A549 (cell line): ENCODE results near the gene GATA3. TPM values are rescaled to one million over a fixed set of nuclear protein-coding genes. Genes with fewer than 3 reads are reported as not detected.

Source experiments
- ATAC-seq, 2 experiments: fragments of 200-7000 bp in 1 of 2; fragments of >200 bp in 1 of 2; cut with Nextera tagmentation in 1 of 2; cut with Tn5 transposase in 1 of 2; 3 replicates each; pipeline versions ENCODE4 v1.8.0 to v1.9.1; 2018 to 2020; ENCODE audit warnings: mild to moderate bottlenecking in 1 of 2, moderate library complexity in 1 of 2
- CTCF ChIA-PET: fragments of 300-600 bp; sonication (Branson Sonifier 250); formaldehyde crosslinking; extraction: SDS; loops from one replicate; lab custom pipeline; 2021; ENCODE audit warnings: antibody characterized with exemption, inconsistent platforms; lab: Yijun Ruan, JAX
- POLR2A ChIA-PET: fragments of 350-600 bp; formaldehyde crosslinking; extraction: SDS; loops from one replicate; lab custom pipeline; 2021; ENCODE audit warnings: antibody characterized with exemption, inconsistent platforms; lab: Yijun Ruan, JAX
- DNase-seq, 2 experiments: peaks; one replicate each; pipeline versions ENCODE4 v3.0.0 to v3.0.0-alpha.2; 2011 to 2016; ENCODE audit warnings: low read depth in 1 of 2, low spot score in 1 of 2
- FAIRE-seq: peaks from 2 replicates; lab custom pipeline; 2011; peaks lifted over from hg19 to GRCh38; lab: Jason Lieb, UNC
- H3K27ac ChIP-seq, 2 experiments: fragments of >200 bp; sonication (Bioruptor Twin); formaldehyde crosslinking; 3 replicates each; pipeline ENCODE4 v1.5.1; 2016 to 2017
- H3K4me1 ChIP-seq: fragments of >200 bp; sonication (Bioruptor Twin); formaldehyde crosslinking; 3 replicates; pipeline ENCODE4 v1.6.1; 2016
- H3K4me2 ChIP-seq: fragments of >200 bp; sonication (Bioruptor Twin); formaldehyde crosslinking; 3 replicates; pipeline ENCODE4 v1.6.1; 2016
- H3K4me3 ChIP-seq: fragments of >200 bp; sonication (Bioruptor Twin); formaldehyde crosslinking; 3 replicates; pipeline ENCODE4 v1.5.1; 2016
- H3K9me3 ChIP-seq: fragments of >200 bp; sonication (Bioruptor Twin); formaldehyde crosslinking; 3 replicates; pipeline ENCODE4 v1.6.1; 2016
- ATOH8 ChIP-seq: fragments of 250-450 bp; sonication (Bioruptor Pico); IDR thresholded peaks from 2 replicates; pipeline ENCODE4 v1.5.0; 2020; ENCODE audit warnings: low read depth, mild to moderate bottlenecking, moderate library complexity
- BCL3 ChIP-seq: fragments of >200 bp; sonication (Bioruptor Twin); formaldehyde crosslinking; IDR thresholded peaks from 3 replicates; pipeline ENCODE4 v1.6.1; 2016
- BHLHE40 ChIP-seq: IDR thresholded peaks from 2 replicates; pipeline ENCODE4 v1.6.1; 2012; ENCODE audit warnings: low read depth, low read length, inconsistent platforms
- CBX2 ChIP-seq: fragments of 200-600 bp; sonication (generic); IDR thresholded peaks from 2 replicates; pipeline ENCODE4 v1.6.1; 2016; ENCODE audit warnings: low read depth, mild to moderate bottlenecking, borderline replicate concordance
- CBX8 ChIP-seq: fragments of 200-600 bp; sonication (generic); IDR thresholded peaks from 2 replicates; pipeline ENCODE4 v1.6.1; 2016
- CEBPB ChIP-seq, 2 experiments: fragments of >200 bp in 1 of 2; sonication (Bioruptor Twin) in 1 of 2; formaldehyde crosslinking in 1 of 2; IDR thresholded peaks; 2 replicates each; pipeline ENCODE4 v1.6.1; 2012 to 2016
- CHD2 ChIP-seq: fragments of 150-350 bp; IDR thresholded peaks from 2 replicates; pipeline ENCODE4 v1.6.1; 2014; ENCODE audit warnings: low read length; ENCODE audit not compliant: partially characterized antibody
- CTCF ChIP-seq: fragments of >200 bp; sonication (Bioruptor Twin); formaldehyde crosslinking; IDR thresholded peaks from 3 replicates; pipeline ENCODE4 v1.5.1; 2016
- EHF ChIP-seq: fragments of 250-450 bp; sonication (Bioruptor Pico); IDR thresholded peaks from 2 replicates; pipeline ENCODE4 v1.5.0; 2020; ENCODE audit warnings: mild to moderate bottlenecking
- ESRRA ChIP-seq: fragments of 150-350 bp; IDR thresholded peaks from 2 replicates; pipeline ENCODE4 v1.6.1; 2014; ENCODE audit warnings: mild to moderate bottlenecking, low read length, borderline replicate concordance
- FOXS1 ChIP-seq: fragments of 250-450 bp; sonication (Bioruptor Pico); IDR thresholded peaks from 2 replicates; pipeline ENCODE4 v1.5.0; 2020; ENCODE audit warnings: mild to moderate bottlenecking, moderate library complexity
- GATA3 ChIP-seq: IDR thresholded peaks from 2 replicates; pipeline ENCODE4 v1.6.1; 2012; ENCODE audit warnings: borderline replicate concordance
- HOXA7 ChIP-seq: fragments of 250-450 bp; sonication (Bioruptor Pico); IDR thresholded peaks from 2 replicates; pipeline ENCODE4 v1.5.0; 2020; ENCODE audit warnings: mild to moderate bottlenecking, moderate library complexity
- JUN ChIP-seq, 2 experiments: fragments of >200 bp; sonication (Bioruptor Twin); formaldehyde crosslinking; IDR thresholded peaks; 2 replicates in 1 of 2; 3 replicates in 1 of 2; pipeline ENCODE4 v1.6.1; 2016 to 2017
- JUNB ChIP-seq: fragments of >200 bp; sonication (Bioruptor Twin); formaldehyde crosslinking; IDR thresholded peaks from 2 replicates; pipeline ENCODE4 v1.6.1; 2016
- KDM1A ChIP-seq: fragments of 200-600 bp; sonication (generic); IDR thresholded peaks from 2 replicates; pipeline ENCODE4 v1.6.1; 2016; ENCODE audit warnings: low read depth, mild to moderate bottlenecking
- KDM5A ChIP-seq: fragments of 200-600 bp; sonication (generic); IDR thresholded peaks from 2 replicates; pipeline ENCODE4 v1.6.1; 2016; ENCODE audit warnings: antibody characterized with exemption, mild to moderate bottlenecking
- MAX ChIP-seq: IDR thresholded peaks from 2 replicates; pipeline ENCODE4 v1.6.1; 2012
- MAZ ChIP-seq: fragments of 150-350 bp; IDR thresholded peaks from 2 replicates; pipeline ENCODE4 v1.6.1; 2014; ENCODE audit warnings: antibody characterized with exemption, low read depth, low read length, borderline replicate concordance
- PBX3 ChIP-seq: IDR thresholded peaks from 2 replicates; pipeline ENCODE4 v1.6.1; 2012
- POLR2AphosphoS2 ChIP-seq: conservative IDR thresholded peaks from 2 replicates; pipeline ENCODE4 v1.6.1; 2012; ENCODE audit warnings: low read length, improper control_type of control experiment, inconsistent platforms
- RAD21 ChIP-seq, 2 experiments: fragments of >200 bp in 1 of 2; sonication (Bioruptor Twin) in 1 of 2; formaldehyde crosslinking in 1 of 2; IDR thresholded peaks in 1 of 2; conservative IDR thresholded peaks in 1 of 2; 2 replicates in 1 of 2; 3 replicates in 1 of 2; pipeline ENCODE4 v1.6.1; 2012 to 2018; ENCODE audit warnings: inconsistent platforms in 1 of 2
- RCOR1 ChIP-seq: fragments of 150-350 bp; IDR thresholded peaks from 2 replicates; pipeline ENCODE4 v1.6.1; 2014; ENCODE audit warnings: antibody characterized with exemption, low read length, low read depth
- REST ChIP-seq: fragments of 200-600 bp; sonication (generic); IDR thresholded peaks from 2 replicates; pipeline ENCODE4 v1.6.1; 2016; ENCODE audit warnings: antibody characterized with exemption, mild to moderate bottlenecking, moderate library complexity
- TFCP2L1 ChIP-seq: fragments of 250-450 bp; sonication (Bioruptor Pico); IDR thresholded peaks from 2 replicates; pipeline ENCODE4 v1.5.0; 2021; ENCODE audit warnings: mild to moderate bottlenecking
- ZC3H11A ChIP-seq: fragments of 450-650 bp; IDR thresholded peaks from 2 replicates; pipeline ENCODE4 v1.6.1; 2014; ENCODE audit warnings: antibody characterized with exemption, mild to moderate bottlenecking
- WGBS: methylation state at CpG from one replicate; pipeline ENCODE4 v1.1.6; 2017; ENCODE audit errors: missing lambda C conversion rate; 5-methylcytosine and 5-hydroxymethylcytosine counted together
- polyA plus RNA-seq, 4 experiments: library from polyadenylated mRNA; depleted of rRNA in 3 of 4; stranded (reverse); fragments of >200 nt; fragmentation: RNase III in 1 of 4; extraction: RNeasy Plus Mini Kit Qiagen cat#74134 plus additional on column Dnase treatment in 1 of 4; gene quantifications; 2 replicates in 3 of 4; 3 replicates in 1 of 4; pipeline ENCODE4 v1.2.3, GENCODE V29; 2011 to 2017

GATA3 gene
- polyA plus RNA-seq, 2 of the 4 experiments (the other 2 are of a cell fraction), result 1.3 to 3.5 TPM

DNA sequence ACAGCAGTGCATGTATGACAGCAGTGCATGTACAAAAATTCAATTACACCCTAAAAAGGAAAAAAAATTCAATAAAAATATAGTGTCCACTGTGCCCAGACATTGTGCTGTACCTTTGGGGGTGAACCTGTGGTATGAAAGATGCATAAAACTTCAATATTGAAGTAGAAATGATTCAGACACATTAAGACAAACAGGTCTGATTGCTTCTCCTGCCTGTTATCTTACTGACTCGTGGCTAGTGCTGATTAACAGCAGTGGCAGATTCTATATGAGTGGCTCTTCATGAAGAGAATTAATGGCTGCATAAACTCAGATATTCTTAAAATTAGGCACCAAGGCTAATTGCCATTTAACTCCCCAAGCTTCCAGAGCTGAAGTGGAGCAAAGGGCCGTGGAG is 37.9 kb downstream of the GATA3 start:
- no peak for ATAC-seq
- CTCF ChIA-PET, result no interaction called here
- no peak for FAIRE-seq
- H3K4me2 ChIP-seq, result no peak overlapping the region
- TF ChIP-seq JUN (IDR thresholded peaks at IDR 0.05), result no peak
- no peak for TF ChIP-seq MAZ
- TF ChIP-seq JUNB, result no peak
- TF ChIP-seq CBX2, result no peak
- TF ChIP-seq ESRRA, result no peak
- TF ChIP-seq RCOR1, result no peak
- TF ChIP-seq HOXA7 (CRISPR knock-in tag), result no peak
- no peak for TF ChIP-seq BCL3
- TF ChIP-seq CHD2, result no peak
- TF ChIP-seq CBX8, result no peak
- no peak for TF ChIP-seq KDM5A
- TF ChIP-seq EHF (CRISPR knock-in tag), result no peak
- TF ChIP-seq ZC3H11A, result no peak
- TF ChIP-seq POLR2AphosphoS2, result no peak
- TF ChIP-seq ATOH8 (CRISPR knock-in tag), result no peak
- no peak for TF ChIP-seq PBX3
- TF ChIP-seq CEBPB (IDR thresholded peaks at IDR 0.05), result no peak
- TF ChIP-seq FOXS1, result no peak
- H3K9me3 ChIP-seq, result no peaks in the 10 kb centered on the region
- no peaks in the 10 kb centered on the region for H3K4me1 ChIP-seq
- DNase-seq, result no peak
- no peak overlapping the region for H3K27ac ChIP-seq
- POLR2A ChIA-PET, result no interaction called here
- WGBS, result 36% methylated on average over 2 of the region's 2 CpGs
- H3K4me3 ChIP-seq, result no peak overlapping the region

DNA sequence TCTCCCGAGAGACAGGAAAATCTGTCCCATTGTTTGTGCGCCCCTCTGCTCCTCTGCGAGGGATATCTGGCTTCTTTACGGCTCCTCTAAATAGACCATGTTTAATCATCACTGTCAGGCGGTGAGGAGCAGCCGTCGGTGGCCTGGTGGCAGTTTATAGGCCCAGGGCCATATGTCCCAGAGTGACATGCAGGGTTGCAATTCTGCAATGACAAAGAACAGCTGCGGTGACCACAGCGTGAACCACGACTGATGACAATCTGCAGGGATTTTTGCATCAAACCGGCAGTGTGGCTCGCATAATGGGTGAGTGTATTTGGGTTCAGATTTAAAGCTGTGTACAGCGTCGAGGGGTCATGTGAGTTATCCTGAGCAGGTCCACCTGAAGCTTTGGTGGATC is 41.5 kb downstream of the GATA3 start:
- H3K27ac ChIP-seq, result no peak overlapping the region
- FAIRE-seq (no peak), DNase-seq (no peak), ATAC-seq (no peak)
- WGBS, result 92% methylated on average over 14 of the region's 14 CpGs
- H3K4me3 ChIP-seq, result no peak overlapping the region
- POLR2A ChIA-PET, result no interaction called here
- H3K4me2 ChIP-seq, result no peak overlapping the region
- TF ChIP-seq EHF (CRISPR knock-in tag), result no peak
- no peaks in the 10 kb centered on the region for H3K9me3 ChIP-seq
- H3K4me1 ChIP-seq, result no peaks in the 10 kb centered on the region
- CTCF ChIA-PET, result interaction anchor here (0.6 kb wide), 1 partner anchor 461 kb away, joined by 3 read pairs; no protein-coding TSS in a partner anchor

DNA sequence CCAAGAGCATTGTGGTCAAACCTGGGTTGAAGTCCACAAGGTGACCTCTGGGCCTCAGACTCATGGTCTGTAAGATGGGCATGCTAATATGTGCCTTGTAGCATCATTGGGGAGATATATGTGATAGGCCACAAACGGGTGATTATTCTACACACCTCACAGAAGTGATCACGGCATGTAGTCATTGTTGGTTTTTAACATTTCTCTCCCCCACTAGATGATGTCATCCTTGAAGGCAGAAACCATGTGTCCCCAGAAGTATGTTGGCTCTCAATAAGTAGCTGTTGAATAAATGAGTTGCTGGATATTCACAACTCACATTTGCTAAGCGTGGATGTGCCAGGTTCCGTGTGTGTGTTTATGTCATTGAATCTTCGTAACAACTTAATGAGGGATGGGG is 42.4 kb downstream of the GATA3 start:
- FAIRE-seq, result no peak
- Histone ChIP-seq H3K4me3 (no peak overlapping the region), H3K4me2 (no peak overlapping the region), H3K4me1 (no peaks in the 10 kb centered on the region), H3K9me3 (no peaks in the 10 kb centered on the region), H3K27ac (no peak overlapping the region)
- 93% methylated on average over 5 of the region's 5 CpGs for WGBS
- POLR2A ChIA-PET, result no interaction called here
- no peak for ATAC-seq
- TF ChIP-seq TFCP2L1 (CRISPR knock-in tag), result no peak
- no peak for TF ChIP-seq KDM1A
- TF ChIP-seq KDM5A, result no peak
- TF ChIP-seq REST, result no peak
- TF ChIP-seq RCOR1, result no peak
- no peak for TF ChIP-seq BHLHE40
- TF ChIP-seq MAX, result no peak
- no peak for TF ChIP-seq GATA3
- no peak for TF ChIP-seq RAD21 (conservative IDR thresholded peaks at IDR 0.05 in 1 of 2, IDR thresholded peaks at IDR 0.05 in 1 of 2)
- no peak for TF ChIP-seq ZC3H11A
- no peak for TF ChIP-seq CTCF
- CTCF ChIA-PET, result no interaction called here
- no peak for DNase-seq
